NCI-H146 treated with DMSO at 0.1 percent for 48 hours (cell line): ENCODE results near the gene RPS16.

Source experiments
- DNase-seq: peaks from one replicate; lab custom pipeline; 2025; ENCODE audit not compliant: unreplicated experiment; lab: John Stamatoyannopoulos, UW

RPS16 gene

GRCh38 chr19:39389631-39390414, 45.9 kb downstream of the RPS16 start:
- DNase-seq = no peak

- no peak for DNase-seq
Observed at GRCh38 chr19:39388657-39389056, 47.1 kb downstream of the RPS16 start.

GRCh38 chr19:39386557-39386956, 49.2 kb downstream of the RPS16 start:
- no peak for DNase-seq

GRCh38 chr19:39385629-39386411, 49.9 kb downstream of the RPS16 start:
- DNase-seq = no peak

GRCh38 chr19:39384839-39385568, 50.7 kb downstream of the RPS16 start:
- DNase-seq = no peak
